SK-N-SH (cell line): ENCODE measurements around the gene ABRACL. TPM values are rescaled to one million over a fixed set of nuclear protein-coding genes. Genes with fewer than 3 reads are reported as not detected.

Source experiments
- CTCF ChIA-PET: fragments of 300-600, 350-600 bp; formaldehyde crosslinking; extraction: SDS; loops from one replicate; lab custom pipeline; 2021; lab: Yijun Ruan, JAX
- POLR2A ChIA-PET: fragments of 350-600 bp; sonication (Branson Sonifier 250); formaldehyde crosslinking; extraction: SDS; loops from one replicate; lab custom pipeline; 2020; ENCODE audit warnings: antibody characterized with exemption, inconsistent platforms; lab: Yijun Ruan, JAX
- DNase-seq: peaks from one replicate; pipeline ENCODE4 v3.0.0; 2012
- H2AFZ ChIP-seq: fragments of 200-600 bp; sonication (generic); 2 replicates; pipeline ENCODE4 v1.8.1; 2016; ENCODE audit warnings: antibody characterized with exemption, mild to moderate bottlenecking, low read depth
- H3F3A ChIP-seq: fragments of 200-600 bp; sonication (generic); replicated peaks from 2 replicates; pipeline ENCODE3; 2016; ENCODE audit warnings: antibody characterized with exemption, mild to moderate bottlenecking; ENCODE audit not compliant: insufficient read depth
- H3K27ac ChIP-seq, 2 experiments: fragments of 200-500 bp in 1 of 2; fragments of 200-600 bp in 1 of 2; sonication (Bioruptor generic) in 1 of 2; sonication (generic), shearing (Covaris generic) in 1 of 2; 2 replicates each; pipeline versions ENCODE4 v1.5.1 to v1.6.1; 2014 to 2016; ENCODE audit warnings: low read depth in 2 of 2, inconsistent platforms in 1 of 2, low read length in 1 of 2, mild to moderate bottlenecking in 1 of 2, mixed read lengths in 1 of 2
- H3K27me3 ChIP-seq: fragments of 200-600 bp; sonication (generic), shearing (Covaris generic); 2 replicates; pipeline ENCODE4 v1.6.1; 2016; ENCODE audit warnings: mixed run types; ENCODE audit not compliant: insufficient read depth
- H3K36me3 ChIP-seq, 2 experiments: fragments of 200-500 bp in 1 of 2; fragments of 200-600 bp in 1 of 2; sonication (Bioruptor generic) in 1 of 2; sonication (generic) in 1 of 2; replicated peaks in 1 of 2; 2 replicates each; pipeline versions ENCODE3 to v1.5.1; 2014 to 2016; ENCODE audit warnings: low read length in 1 of 2, mild to moderate bottlenecking in 1 of 2; ENCODE audit not compliant: insufficient read depth in 2 of 2, control insufficient read depth in 1 of 2
- H3K4me1 ChIP-seq, 2 experiments: fragments of 200-500 bp in 1 of 2; fragments of 200-600 bp in 1 of 2; sonication (Bioruptor generic) in 1 of 2; sonication (generic), shearing (Covaris generic) in 1 of 2; 2 replicates each; pipeline versions ENCODE4 v1.5.1 to v1.6.1; 2014 to 2016; ENCODE audit warnings: low read depth in 1 of 2, low read length in 1 of 2, mixed run types in 1 of 2; ENCODE audit not compliant: insufficient read depth in 2 of 2, control insufficient read depth in 1 of 2
- H3K4me2 ChIP-seq: fragments of 200-600 bp; sonication (generic), shearing (Covaris generic); 2 replicates; pipeline ENCODE4 v1.6.1; 2017; ENCODE audit warnings: mixed run types
- H3K4me3 ChIP-seq, 2 experiments: fragments of 200-500 bp in 1 of 2; fragments of 200-600 bp in 1 of 2; sonication (Bioruptor generic) in 1 of 2; sonication (generic), shearing (Covaris generic) in 1 of 2; 2 replicates each; pipeline versions ENCODE4 v1.5.1 to v1.8.1; 2014 to 2016; ENCODE audit warnings: low read depth in 2 of 2, inconsistent platforms in 1 of 2, low read length in 1 of 2, mild to moderate bottlenecking in 1 of 2, mixed read lengths in 1 of 2, moderate library complexity in 1 of 2
- H3K79me2 ChIP-seq: fragments of 200-600 bp; sonication (generic); 2 replicates; pipeline ENCODE4 v1.8.1; 2017; ENCODE audit warnings: mild to moderate bottlenecking; ENCODE audit not compliant: insufficient read depth
- H3K9ac ChIP-seq: fragments of 200-600 bp; sonication (generic); 2 replicates; pipeline ENCODE4 v1.6.1; 2017; ENCODE audit warnings: mixed run types
- H3K9me2 ChIP-seq: fragments of 200-600 bp; sonication (generic); 2 replicates; pipeline ENCODE4 v1.6.1; 2017; ENCODE audit warnings: mixed run types
- H3K9me3 ChIP-seq: fragments of 200-600 bp; sonication (generic); 2 replicates; pipeline ENCODE4 v1.6.1; 2017; ENCODE audit warnings: mixed run types, mild to moderate bottlenecking, moderate library complexity
- H4K20me1 ChIP-seq: fragments of 200-600 bp; sonication (generic); 2 replicates; pipeline ENCODE4 v1.6.1; 2017; ENCODE audit warnings: mild to moderate bottlenecking, mixed run types; ENCODE audit not compliant: insufficient read depth
- CHD2 ChIP-seq: fragments of 150-350 bp; IDR thresholded peaks from 2 replicates; pipeline ENCODE4 v1.6.1; 2018; ENCODE audit warnings: low read length; ENCODE audit not compliant: partially characterized antibody
- EZH2phosphoT487 ChIP-seq: fragments of 200-600 bp; sonication (generic); IDR thresholded peaks from 2 replicates; pipeline ENCODE4 v1.6.1; 2017; ENCODE audit warnings: low read depth, mixed run types, mild to moderate bottlenecking, antibody characterized with exemption, moderate library complexity, borderline replicate concordance
- FOXJ3 ChIP-seq: sonication (generic); formaldehyde crosslinking; IDR thresholded peaks from 2 replicates; pipeline ENCODE4 v1.5.1; 2020; ENCODE audit warnings: mild to moderate bottlenecking, missing genetic modification reagents
- FOXM1 ChIP-seq: IDR thresholded peaks from 2 replicates; pipeline ENCODE4 v1.4.0; 2012; ENCODE audit warnings: low read depth, mild to moderate bottlenecking
- JUND ChIP-seq: IDR thresholded peaks from 2 replicates; pipeline ENCODE4 v1.4.0; 2012
- MXI1 ChIP-seq: IDR thresholded peaks from 2 replicates; pipeline ENCODE4 v1.6.1; 2012; ENCODE audit warnings: mild to moderate bottlenecking, low read depth, low read length, improper control_type of control experiment
- RAD21 ChIP-seq: IDR thresholded peaks from 2 replicates; pipeline ENCODE4 v1.6.1; 2012; ENCODE audit warnings: mild to moderate bottlenecking, low read length
- RFX5 ChIP-seq: IDR thresholded peaks from 2 replicates; pipeline ENCODE4 v1.6.1; 2012; ENCODE audit warnings: mild to moderate bottlenecking, improper control_type of control experiment, low read length
- RXRA ChIP-seq: IDR thresholded peaks from 2 replicates; pipeline ENCODE4 v1.4.0; 2012; ENCODE audit warnings: low read depth, mild to moderate bottlenecking, borderline replicate concordance
- SIN3A ChIP-seq: IDR thresholded peaks from 2 replicates; pipeline ENCODE4 v1.6.1; 2012; ENCODE audit warnings: low read depth, mild to moderate bottlenecking, low read length, moderate library complexity, borderline replicate concordance
- SMC3 ChIP-seq: IDR thresholded peaks from 2 replicates; pipeline ENCODE4 v1.6.1; 2012; ENCODE audit warnings: low read depth, low read length, improper control_type of control experiment
- YY1 ChIP-seq: IDR thresholded peaks from 2 replicates; pipeline ENCODE4 v1.4.0; 2012; ENCODE audit warnings: low read depth, mild to moderate bottlenecking
- WGBS: methylation state at CpG from one replicate; pipeline ENCODE4 v1.1.6; 2017; ENCODE audit warnings: low lambda C conversion rate; 5-methylcytosine and 5-hydroxymethylcytosine counted together
- polyA plus RNA-seq, 3 experiments: library from polyadenylated mRNA; depleted of rRNA; stranded (reverse); fragments of >200 nt; gene quantifications; 2 replicates each; pipeline ENCODE4 v1.2.3, GENCODE V29; 2012
- TF ChIP-seq, protein P1 (sequence below): fragments of 150-350 bp; IDR thresholded peaks from 2 replicates; pipeline ENCODE4 v1.6.1; 2017; ENCODE audit warnings: antibody characterized with exemption, low read length, low read depth, borderline replicate concordance
- TF ChIP-seq, protein P2 (sequence below): fragments of 200-600 bp; sonication (generic); IDR thresholded peaks from 2 replicates; pipeline ENCODE4 v1.6.1; 2017; ENCODE audit warnings: antibody characterized with exemption, mild to moderate bottlenecking, moderate library complexity
- TF ChIP-seq, protein P3 (sequence below): IDR thresholded peaks from 2 replicates; pipeline ENCODE4 v1.4.0; 2012; ENCODE audit warnings: low read depth, borderline replicate concordance
- TF ChIP-seq, protein P4 (sequence below): IDR thresholded peaks from 2 replicates; pipeline ENCODE4 v1.4.0; 2012; ENCODE audit warnings: low read depth, borderline replicate concordance

ABRACL gene
- polyA plus RNA-seq, 1 of the 3 experiments (the other 2 are of a cell fraction), result 22.9 TPM

DNA sequence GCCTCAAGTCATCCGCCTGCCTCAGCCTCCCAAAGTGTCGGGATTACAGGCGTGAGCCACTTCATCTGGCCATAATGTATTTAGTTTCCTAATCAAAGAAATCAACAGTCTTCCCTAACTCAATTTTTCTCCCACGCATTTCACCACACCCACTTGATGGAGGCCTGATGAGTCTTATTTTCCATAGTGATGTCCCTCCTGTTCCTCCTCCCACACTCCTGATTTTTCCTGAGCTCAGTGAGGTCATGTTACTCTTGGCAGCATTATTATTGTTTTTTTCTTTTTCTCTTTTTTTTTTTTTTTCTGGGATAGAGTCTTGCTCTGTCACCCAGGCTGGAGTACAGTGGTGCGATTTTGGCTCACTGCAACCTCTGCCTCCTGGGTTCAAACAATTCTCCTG is 8.9 kb downstream of the ABRACL start:
- no peak overlapping the region for H3K9ac ChIP-seq
- no peak overlapping the region for H3K4me3 ChIP-seq
- H3K36me3 ChIP-seq, result peaks cover under 1 to 7% of the 10 kb centered on the region in 2 experiments
- H3K4me2 ChIP-seq, result no peak overlapping the region
- no peaks in the 10 kb centered on the region for H3K9me2 ChIP-seq
- 86% methylated on average over 5 of the region's 5 CpGs for WGBS
- POLR2A ChIA-PET, result no interaction called here
- H2AFZ ChIP-seq, result no peak overlapping the region
- no peak for DNase-seq
- no peaks in the 10 kb centered on the region for H3K4me1 ChIP-seq
- no peak for TF ChIP-seq SMC3
- no peak for TF ChIP-seq RFX5
- no peak for TF ChIP-seq SIN3A
- TF ChIP-seq, protein P1, sequence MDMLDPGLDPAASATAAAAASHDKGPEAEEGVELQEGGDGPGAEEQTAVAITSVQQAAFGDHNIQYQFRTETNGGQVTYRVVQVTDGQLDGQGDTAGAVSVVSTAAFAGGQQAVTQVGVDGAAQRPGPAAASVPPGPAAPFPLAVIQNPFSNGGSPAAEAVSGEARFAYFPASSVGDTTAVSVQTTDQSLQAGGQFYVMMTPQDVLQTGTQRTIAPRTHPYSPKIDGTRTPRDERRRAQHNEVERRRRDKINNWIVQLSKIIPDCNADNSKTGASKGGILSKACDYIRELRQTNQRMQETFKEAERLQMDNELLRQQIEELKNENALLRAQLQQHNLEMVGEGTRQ, result no peak
- TF ChIP-seq RXRA, result no peak
- H4K20me1 ChIP-seq, result no peaks in the 10 kb centered on the region
- peak overlapping the region in 1 of 2 experiments; percentile 52; a peak in 2 of 4 replicates for H3K27ac ChIP-seq
- no peaks in the 10 kb centered on the region for H3K79me2 ChIP-seq
- H3K27me3 ChIP-seq, result no peaks in the 10 kb centered on the region
- H3F3A ChIP-seq, result peaks cover 4% of the 10 kb centered on the region
- H3K9me3 ChIP-seq, result no peaks in the 10 kb centered on the region
- CTCF ChIA-PET, result interaction anchor here (0.6 to 1.3 kb wide), 2 partner anchors 8 to 72 kb away, joined by 3 read pairs; no protein-coding TSS in a partner anchor

DNA sequence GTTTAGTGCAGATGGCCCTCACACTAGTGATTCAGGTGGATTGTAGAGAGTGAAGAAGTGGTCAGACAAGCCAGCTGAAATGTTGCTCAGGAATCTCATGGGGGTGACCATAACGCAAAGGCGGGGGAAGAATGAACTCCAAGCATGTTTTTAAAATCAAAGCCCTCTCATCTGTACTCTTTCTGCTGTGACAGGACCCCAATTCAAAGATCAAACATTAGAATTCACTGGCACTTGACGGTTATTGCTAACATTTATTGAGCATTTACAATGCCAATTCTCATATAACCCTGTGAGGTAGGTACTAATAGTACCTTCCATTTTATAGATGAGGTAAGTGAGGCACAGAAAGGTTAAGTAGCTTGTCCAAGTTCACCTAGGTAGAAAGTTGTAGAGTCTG is 15.7 kb downstream of the ABRACL start:
- H4K20me1 ChIP-seq, result no peaks in the 10 kb centered on the region
- H2AFZ ChIP-seq, result no peak overlapping the region
- no peak overlapping the region for H3K27ac ChIP-seq
- H3K4me3 ChIP-seq, result no peak overlapping the region
- no peaks in the 10 kb centered on the region for H3K4me1 ChIP-seq
- POLR2A ChIA-PET, result no interaction called here
- H3K9me2 ChIP-seq, result no peaks in the 10 kb centered on the region
- H3K4me2 ChIP-seq, result no peak overlapping the region
- no peaks in the 10 kb centered on the region for H3K27me3 ChIP-seq
- DNase-seq, result no peak
- H3K9ac ChIP-seq, result no peak overlapping the region
- H3K79me2 ChIP-seq, result no peaks in the 10 kb centered on the region
- TF ChIP-seq, protein P2, sequence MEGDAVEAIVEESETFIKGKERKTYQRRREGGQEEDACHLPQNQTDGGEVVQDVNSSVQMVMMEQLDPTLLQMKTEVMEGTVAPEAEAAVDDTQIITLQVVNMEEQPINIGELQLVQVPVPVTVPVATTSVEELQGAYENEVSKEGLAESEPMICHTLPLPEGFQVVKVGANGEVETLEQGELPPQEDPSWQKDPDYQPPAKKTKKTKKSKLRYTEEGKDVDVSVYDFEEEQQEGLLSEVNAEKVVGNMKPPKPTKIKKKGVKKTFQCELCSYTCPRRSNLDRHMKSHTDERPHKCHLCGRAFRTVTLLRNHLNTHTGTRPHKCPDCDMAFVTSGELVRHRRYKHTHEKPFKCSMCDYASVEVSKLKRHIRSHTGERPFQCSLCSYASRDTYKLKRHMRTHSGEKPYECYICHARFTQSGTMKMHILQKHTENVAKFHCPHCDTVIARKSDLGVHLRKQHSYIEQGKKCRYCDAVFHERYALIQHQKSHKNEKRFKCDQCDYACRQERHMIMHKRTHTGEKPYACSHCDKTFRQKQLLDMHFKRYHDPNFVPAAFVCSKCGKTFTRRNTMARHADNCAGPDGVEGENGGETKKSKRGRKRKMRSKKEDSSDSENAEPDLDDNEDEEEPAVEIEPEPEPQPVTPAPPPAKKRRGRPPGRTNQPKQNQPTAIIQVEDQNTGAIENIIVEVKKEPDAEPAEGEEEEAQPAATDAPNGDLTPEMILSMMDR, result no peak
- TF ChIP-seq MXI1 (no peak), YY1 (no peak), FOXJ3 (no peak), SIN3A (no peak), CHD2 (no peak), JUND (no peak), RXRA (no peak), SMC3 (no peak), RFX5 (no peak), FOXM1 (no peak), EZH2phosphoT487 (no peak), RAD21 (no peak)
- TF ChIP-seq, protein P3, sequence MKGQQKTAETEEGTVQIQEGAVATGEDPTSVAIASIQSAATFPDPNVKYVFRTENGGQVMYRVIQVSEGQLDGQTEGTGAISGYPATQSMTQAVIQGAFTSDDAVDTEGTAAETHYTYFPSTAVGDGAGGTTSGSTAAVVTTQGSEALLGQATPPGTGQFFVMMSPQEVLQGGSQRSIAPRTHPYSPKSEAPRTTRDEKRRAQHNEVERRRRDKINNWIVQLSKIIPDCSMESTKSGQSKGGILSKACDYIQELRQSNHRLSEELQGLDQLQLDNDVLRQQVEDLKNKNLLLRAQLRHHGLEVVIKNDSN, result no peak
- TF ChIP-seq, protein P4, sequence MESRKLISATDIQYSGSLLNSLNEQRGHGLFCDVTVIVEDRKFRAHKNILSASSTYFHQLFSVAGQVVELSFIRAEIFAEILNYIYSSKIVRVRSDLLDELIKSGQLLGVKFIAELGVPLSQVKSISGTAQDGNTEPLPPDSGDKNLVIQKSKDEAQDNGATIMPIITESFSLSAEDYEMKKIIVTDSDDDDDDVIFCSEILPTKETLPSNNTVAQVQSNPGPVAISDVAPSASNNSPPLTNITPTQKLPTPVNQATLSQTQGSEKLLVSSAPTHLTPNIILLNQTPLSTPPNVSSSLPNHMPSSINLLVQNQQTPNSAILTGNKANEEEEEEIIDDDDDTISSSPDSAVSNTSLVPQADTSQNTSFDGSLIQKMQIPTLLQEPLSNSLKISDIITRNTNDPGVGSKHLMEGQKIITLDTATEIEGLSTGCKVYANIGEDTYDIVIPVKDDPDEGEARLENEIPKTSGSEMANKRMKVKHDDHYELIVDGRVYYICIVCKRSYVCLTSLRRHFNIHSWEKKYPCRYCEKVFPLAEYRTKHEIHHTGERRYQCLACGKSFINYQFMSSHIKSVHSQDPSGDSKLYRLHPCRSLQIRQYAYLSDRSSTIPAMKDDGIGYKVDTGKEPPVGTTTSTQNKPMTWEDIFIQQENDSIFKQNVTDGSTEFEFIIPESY, result no peak
- WGBS, result 100% methylated on average over 3 of the region's 3 CpGs
- peaks cover 0 to 2% of the 10 kb centered on the region in 2 experiments for H3K36me3 ChIP-seq
- CTCF ChIA-PET, result no interaction called here
- H3K9me3 ChIP-seq, result no peaks in the 10 kb centered on the region
- H3F3A ChIP-seq, result no peaks in the 10 kb centered on the region
